HG03280 (cell line): Measurements from ENCODE around the gene PRKCH.

Experiments used
- ATAC-seq: cut with Tn5 transposase; IDR thresholded peaks from one replicate; pipeline ENCODE4 v1.9.1; 2021; ENCODE audit warnings: mild to moderate bottlenecking, moderate library complexity; ENCODE audit not compliant: unreplicated experiment

PRKCH gene

DNA sequence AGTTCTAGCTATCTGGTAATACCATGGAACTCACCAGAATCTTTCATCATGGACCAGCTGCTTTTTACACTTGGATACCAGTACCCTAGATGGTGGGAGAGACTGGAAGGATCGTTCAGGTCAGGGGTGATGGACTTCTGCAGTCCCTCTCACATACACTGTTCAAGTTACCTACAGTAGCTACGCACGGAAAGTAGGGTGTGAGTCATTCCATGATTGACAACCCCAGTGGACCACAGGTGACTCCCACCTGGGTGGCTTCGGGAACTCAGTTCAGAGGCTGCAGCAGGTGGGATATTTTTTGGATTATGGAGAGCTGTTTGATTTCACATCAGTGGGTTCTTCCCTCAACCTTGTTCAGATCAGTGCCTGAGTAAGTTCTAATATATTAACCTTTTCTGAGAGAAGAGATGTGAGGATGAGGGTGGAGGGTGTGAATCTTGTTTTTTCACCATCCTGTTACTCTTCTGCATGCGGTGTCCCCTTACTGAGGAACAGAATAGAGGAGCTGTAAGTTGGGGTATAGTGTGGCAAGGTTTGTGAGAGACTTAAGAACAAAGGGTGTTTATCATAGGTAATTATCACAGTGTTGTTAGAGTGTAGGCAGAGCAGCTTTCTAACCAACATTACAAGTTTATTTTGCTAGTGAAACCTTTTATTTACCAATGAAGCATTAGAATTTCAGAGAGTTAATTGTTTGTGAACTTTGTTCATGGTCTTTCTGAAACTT, 39.6 kb downstream of the PRKCH start:
- ATAC-seq, result no peak

GRCh38 chr14:61362072-61362750, 40.8 kb downstream of the PRKCH start:
- no peak for ATAC-seq

DNA sequence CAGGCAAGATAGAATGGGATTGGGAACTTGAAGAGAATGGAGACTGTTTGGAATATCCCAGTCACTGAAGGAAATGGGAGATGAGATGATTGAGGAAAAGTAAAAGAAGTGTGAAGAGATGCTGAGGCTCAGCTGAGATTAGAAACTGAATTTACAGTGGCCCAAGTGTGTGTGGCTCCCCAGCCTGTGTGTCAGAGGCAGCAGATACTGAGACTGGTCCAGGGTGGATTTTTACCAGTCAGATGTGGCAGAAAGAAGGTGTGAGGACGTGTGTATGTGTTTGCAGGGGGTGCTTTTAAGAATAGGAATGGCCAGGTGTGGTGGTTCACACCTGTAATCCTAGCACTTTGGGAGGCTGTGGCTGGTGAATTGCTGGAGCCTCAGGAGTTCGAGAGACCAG, 42.9 kb downstream of the PRKCH start:
- no peak for ATAC-seq

- ATAC-seq, result no peak
Observed at GRCh38 chr14:61365667-61366212, 44.4 kb downstream of the PRKCH start.

DNA sequence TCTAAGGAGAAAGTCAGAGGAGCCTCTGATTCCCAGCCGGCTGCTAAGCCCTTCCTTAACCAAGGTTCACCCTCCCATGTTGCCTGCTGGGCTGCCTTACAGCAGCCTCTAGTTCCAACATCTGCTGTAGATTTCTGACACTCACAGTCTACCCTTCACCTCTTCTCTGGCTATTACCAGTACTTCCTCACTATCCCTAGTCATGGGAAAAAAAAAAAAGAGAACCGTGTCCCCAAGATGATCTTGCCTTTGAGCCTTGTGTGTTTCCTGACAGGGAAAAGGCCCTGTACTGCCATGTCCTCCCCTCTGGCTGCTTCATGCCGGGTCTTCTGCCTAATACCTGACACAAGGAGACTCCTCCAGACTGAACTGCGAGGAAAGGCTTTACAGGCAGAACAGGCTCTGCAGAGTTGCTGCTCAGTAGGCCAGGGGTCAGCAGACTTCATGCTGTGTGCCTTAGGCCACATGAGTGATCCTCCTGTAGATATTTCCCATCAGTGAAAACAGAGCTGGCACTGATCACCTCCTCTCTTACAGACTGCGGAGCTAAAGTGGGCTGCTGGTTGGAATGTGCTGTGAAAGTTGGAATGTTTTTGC, 46.8 kb downstream of the PRKCH start:
- no peak for ATAC-seq

DNA sequence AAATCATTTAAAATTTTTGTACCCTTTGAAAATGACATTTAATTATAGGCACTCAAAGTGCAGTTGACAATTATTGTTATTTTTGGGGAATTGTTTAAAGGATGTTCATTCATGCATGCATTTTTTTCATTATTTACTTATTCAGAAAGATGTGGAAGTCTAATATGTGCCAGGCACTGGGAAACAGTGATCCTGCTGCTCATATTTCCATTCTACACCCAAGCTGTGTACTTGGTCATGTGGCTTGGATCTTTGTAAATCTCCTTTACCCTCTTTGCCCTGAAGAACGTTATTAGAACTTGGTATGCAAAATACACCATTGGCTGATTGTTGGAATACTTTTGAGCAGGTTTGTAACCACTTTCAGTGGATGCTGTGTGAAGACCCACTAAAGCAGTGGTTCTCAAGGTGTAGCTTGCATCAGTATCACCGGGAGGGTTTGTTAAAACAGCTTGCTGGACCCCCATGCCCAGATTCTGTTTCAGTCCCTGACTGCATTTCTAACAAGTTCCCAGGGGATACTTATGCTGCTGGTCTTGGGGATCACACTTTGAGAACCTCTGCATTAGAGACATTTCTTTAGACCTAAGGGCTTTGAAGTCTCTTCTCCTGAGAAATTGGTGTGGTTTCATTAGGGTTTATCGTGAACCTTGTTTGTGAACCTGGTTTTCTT, 47.5 kb downstream of the PRKCH start:
- no peak for ATAC-seq

DNA sequence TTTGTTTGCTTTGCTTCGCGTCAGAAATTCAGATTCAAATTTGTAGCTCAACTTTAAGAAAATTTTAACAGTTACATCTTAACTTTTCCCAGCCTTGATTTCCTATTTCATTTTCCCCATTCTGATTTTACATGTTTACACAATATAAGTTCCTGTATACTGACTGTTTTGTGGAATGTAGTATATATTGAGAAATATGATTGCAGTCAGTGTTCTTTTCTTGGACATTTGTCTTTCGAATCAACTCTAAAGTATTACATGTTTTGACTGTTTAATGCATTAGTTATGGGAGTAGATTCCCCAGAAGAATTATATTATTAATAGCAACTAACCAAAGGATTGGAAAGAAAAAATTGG, 48.1 kb downstream of the PRKCH start:
- no peak for ATAC-seq

DNA sequence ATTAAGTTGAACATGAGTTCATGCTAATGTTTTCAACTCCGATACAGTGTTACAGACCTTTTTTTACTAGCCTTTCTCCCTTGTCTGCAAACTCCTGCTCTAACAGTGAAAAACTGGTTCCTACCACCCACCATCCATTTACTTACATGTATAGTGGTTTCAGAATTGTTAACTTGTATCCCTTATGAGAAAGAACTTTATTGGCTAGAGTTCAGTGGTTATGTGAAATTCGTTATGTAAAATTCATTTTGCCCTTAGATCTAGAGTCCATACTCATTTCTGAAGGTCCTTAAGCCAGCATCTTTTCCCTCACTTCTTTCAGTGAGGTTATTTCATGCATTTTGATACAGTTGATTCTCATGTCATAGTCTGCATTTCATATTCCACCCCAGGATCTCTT, 51.0 kb downstream of the PRKCH start:
- no peak for ATAC-seq

GRCh38 chr14:61372842-61373555, 51.6 kb downstream of the PRKCH start:
- ATAC-seq, result no peak

DNA sequence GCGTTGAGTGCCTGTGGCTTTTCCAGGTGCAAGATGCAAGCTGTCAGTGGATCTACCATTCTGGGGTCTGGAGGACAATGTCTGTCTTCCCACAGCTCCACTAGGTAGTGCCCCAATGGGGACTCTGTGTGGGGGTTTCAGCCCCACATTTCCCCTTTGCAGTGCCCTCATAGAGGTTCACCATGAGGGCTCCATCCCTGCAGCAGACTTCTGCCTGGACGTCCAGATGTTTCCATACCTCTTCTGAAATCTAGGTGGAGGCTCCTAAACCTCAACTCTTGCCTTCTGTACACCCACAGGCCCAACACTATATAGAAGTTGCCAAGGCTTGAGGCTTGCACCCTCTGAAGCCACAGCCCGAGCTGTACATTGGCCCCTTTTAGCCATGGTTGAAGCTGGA, 52.9 kb downstream of the PRKCH start:
- no peak for ATAC-seq

DNA sequence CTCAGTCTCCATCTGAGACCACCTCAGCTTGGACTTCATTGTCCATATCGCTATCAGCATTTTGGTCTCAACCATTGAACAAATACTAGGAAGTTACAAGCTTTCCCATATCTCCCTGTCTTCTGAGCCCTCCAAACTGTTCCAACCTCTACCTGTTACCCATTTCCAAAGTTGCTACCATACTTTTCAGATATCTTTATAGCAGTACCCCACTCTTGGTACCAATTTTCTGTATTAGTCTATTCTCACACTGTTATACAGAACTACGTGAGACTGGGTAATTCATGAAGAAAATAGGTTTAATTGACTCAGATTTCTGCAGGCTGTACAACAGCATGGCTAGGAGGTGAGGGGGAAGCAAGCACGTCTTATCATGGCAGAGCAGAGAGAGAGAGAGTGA, 53.8 kb downstream of the PRKCH start:
- no peak for ATAC-seq

- ATAC-seq, result no peak
Observed at GRCh38 chr14:61376314-61376713, 54.9 kb downstream of the PRKCH start.

DNA sequence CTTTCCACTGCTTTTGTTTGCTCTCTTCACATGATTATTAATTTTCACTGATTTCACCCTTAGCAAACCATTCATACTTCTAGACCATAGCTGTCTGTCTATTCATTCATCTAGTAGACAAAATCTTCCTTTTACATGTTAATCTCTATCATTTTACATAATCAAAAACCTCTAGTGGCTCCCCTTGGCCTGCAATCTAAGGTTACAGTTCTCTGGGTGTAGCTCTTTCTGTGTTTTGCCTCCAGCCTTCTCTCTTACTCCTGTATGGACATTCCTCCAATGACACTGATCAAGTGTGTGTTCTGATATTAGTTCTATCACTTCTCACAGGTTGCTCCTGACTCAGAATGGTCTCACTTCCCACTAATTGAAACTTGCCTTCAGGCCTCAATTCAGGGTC, 56.4 kb downstream of the PRKCH start:
- ATAC-seq, result no peak

DNA sequence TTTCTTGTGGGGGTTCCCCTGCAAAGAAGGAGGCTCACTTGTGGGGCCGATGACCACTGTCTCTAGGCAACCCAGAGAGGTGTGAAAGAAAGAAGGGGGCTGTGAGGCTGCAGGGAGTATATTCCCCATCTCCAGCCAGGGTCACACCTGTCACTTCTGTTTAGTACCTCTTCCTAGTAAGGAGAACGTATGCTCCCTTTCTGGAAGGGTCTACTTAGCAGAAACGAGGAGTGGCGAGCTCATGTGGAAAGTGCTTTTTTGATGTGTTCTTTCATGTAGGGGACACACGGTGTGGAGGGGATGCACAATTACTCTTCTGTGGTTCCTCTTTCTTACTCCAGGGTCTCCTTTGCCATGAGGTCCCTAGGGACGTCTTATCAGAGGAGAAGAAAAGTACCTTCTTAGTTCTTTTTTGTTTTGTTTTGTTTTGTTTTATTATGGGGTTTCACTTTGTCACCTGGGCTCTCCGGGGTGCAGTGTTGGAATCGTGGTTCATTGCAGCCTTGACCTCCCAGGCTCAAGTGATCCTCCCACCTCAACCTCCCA, 58.3 kb downstream of the PRKCH start:
- ATAC-seq, result no peak

GRCh38 chr14:61380984-61381383, 59.6 kb downstream of the PRKCH start:
- no peak for ATAC-seq

- ATAC-seq, result no peak
Observed at GRCh38 chr14:61381553-61381952, 60.2 kb downstream of the PRKCH start.

- ATAC-seq, result no peak
Observed at GRCh38 chr14:61382842-61383241, 61.5 kb downstream of the PRKCH start.

GRCh38 chr14:61385002-61385685, 63.8 kb downstream of the PRKCH start:
- no peak for ATAC-seq

DNA sequence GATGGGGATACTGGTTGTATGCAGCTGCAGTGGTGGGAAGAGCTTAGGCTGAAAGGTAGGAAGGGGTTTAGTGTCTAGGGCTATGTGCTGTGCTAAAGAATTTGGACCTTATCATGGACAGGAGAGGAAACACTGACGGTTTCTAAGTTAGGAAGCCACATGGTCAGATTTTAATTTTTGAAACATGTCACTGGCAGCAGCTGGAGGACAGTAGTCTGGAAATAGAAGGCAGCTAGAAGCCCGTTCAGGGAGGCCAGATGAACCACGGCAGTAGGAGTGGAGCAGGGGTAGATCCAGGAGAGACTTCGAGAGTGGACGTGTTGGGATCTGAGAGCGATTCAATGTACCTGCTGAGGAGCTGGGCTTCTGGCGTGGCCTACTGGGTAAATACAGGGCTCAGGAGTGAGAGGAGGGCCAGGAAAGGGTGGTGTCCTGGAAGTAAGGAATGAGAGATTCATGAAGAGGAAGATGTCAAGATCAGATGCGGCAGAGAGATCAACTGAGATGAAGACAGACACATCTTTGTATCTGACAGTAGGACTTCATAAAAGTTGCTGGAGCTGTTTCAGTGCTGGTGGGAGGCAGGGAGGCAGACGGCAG, 64.9 kb downstream of the PRKCH start:
- no peak for ATAC-seq

GRCh38 chr14:61387076-61387475, 65.7 kb downstream of the PRKCH start:
- ATAC-seq, result no peak
